ENCODE data around the gene CCDC85C. TPM values are rescaled to one million over a fixed set of nuclear protein-coding genes. Genes with fewer than 3 reads are reported as not detected.

CCDC85C gene
- total RNA-seq, 2 donors from 2014 or later, result 2.7 to 3.6 TPM

Other genes with a start within 250 kb of the CCDC85C start
- gene SETD3, start 123.3 kb downstream of the CCDC85C start, total RNA-seq, result 10 to 100 TPM; 80.6 to 96.7 TPM
- gene CCNK, start 122.8 kb downstream of the CCDC85C start, total RNA-seq, result 100 to 1,000 TPM in 1 of 2 donors, 10 to 100 TPM in 1; 78.6 to 105 TPM
- gene HHIPL1, start 40.9 kb upstream of the CCDC85C start, total RNA-seq, result not detected
- gene CYP46A1, start 80.1 kb upstream of the CCDC85C start, total RNA-seq, result under 1 TPM in 1 of 2 donors, not detected in 1; 0.11 TPM
- 1 to 10 TPM in 1 of 2 donors, not detected in 1; 1.4 TPM for gene EML1, start 189.2 kb upstream of the CCDC85C start, total RNA-seq

All from natural killer cell treated with Interleukin-12 subunit alpha and Interleukin-12 subunit beta and Interleukin-15 and Interleukin-18, amount 100 ng/mL, for 72 hours (primary cell).